Adrenal gland (tissue), 12 donors: Measurements from ENCODE around the gene SMYD1. TPM values are rescaled to one million over a fixed set of nuclear protein-coding genes. Genes with fewer than 3 reads are reported as not detected.

ENCODE experiments used
- DNase-seq, 7 donors: peaks; one replicate each; pipeline ENCODE4 v3.0.0-alpha.2; 2019 to 2020
- H3K27ac ChIP-seq, 5 donors: fragments of 200-600 bp; sonication (generic) in 4 of 5; 1 replicate in 3 of 5; 2 replicates in 2 of 5; pipeline versions ENCODE4 v1.5.1 to v1.8.0; 2016 to 2020; ENCODE audit warnings: mild to moderate bottlenecking in 1 of 5
- H3K27me3 ChIP-seq: fragments of 200-600 bp; 2 replicates; pipeline ENCODE4 v1.8.0; 2021
- H3K36me3 ChIP-seq, 2 donors: fragments of 200-600 bp; replicated peaks in 1 of 2; 1 replicate in 1 of 2; 2 replicates in 1 of 2; pipeline versions ENCODE4 v1.5.1 to v1.8.0; 2018 to 2022
- H3K4me1 ChIP-seq, 2 donors: fragments of 200-600 bp; replicated peaks in 1 of 2; 1 replicate in 1 of 2; 2 replicates in 1 of 2; pipeline versions ENCODE4 v1.5.1 to v1.8.0; 2018 to 2021
- H3K4me3 ChIP-seq, 4 donors: fragments of 200-600 bp; sonication (generic) in 3 of 4; one replicate each; pipeline ENCODE4 v1.5.1; 2016 to 2018
- H3K9me3 ChIP-seq, 3 donors: fragments of 200-600 bp; sonication (generic) in 1 of 3; replicated peaks in 1 of 3; 1 replicate in 2 of 3; 2 replicates in 1 of 3; pipeline versions ENCODE4 v1.5.1 to v1.8.0; 2016 to 2021
- POLR2A ChIP-seq, 2 donors: fragments of 450-650 bp; IDR thresholded peaks; one replicate each; pipeline ENCODE4 v1.6.1; 2017; ENCODE audit warnings: antibody characterized with exemption in 2 of 2, mild to moderate bottlenecking in 2 of 2, moderate library complexity in 1 of 2
- WGBS, 4 donors: extraction: QIAGEN DNeasy Blood & Tissue Kit in 2 of 4; methylation state at CpG; one replicate each; pipeline versions ENCODE4 v1.1.5 to v1.1.7; 2013 to 2017; 5-methylcytosine and 5-hydroxymethylcytosine counted together
- intact Hi-C, 2 donors: fragments of 100-400 bp; cut with DNase I; formaldehyde crosslinking; loops; one replicate each; pipeline versions ENCODE4 v1.14.1 to v1.15.0; 2022 to 2023
- polyA plus RNA-seq, 3 donors: library from polyadenylated mRNA; stranded (reverse); fragments of 200-250 nt in 2 of 3; fragments of 350-450 nt in 1 of 3; fragmentation: Illumina TruSeq in 1 of 3; extraction: RNeasy Lipid Tissue Mini Kit (QIAGEN cat#74804) in 1 of 3; gene quantifications; one replicate each; pipeline ENCODE4 v1.2.3, GENCODE V29; 2013 to 2014
- total RNA-seq, 9 donors: library from RNA; depleted of rRNA in 4 of 9; stranded (reverse); fragments of >200 nt in 4 of 9; fragments of 120-200 nt in 1 of 9; fragmentation: NEBNext Ultra II Directional in 1 of 9; extraction: Animal tissue kit (Norgen Biotek cat#: 25700) in 1 of 9; gene quantifications; one replicate each; pipeline versions ENCODE4 v1.1.0 to v1.2.4, GENCODE V29; 2013 to 2023
- TF ChIP-seq, protein P1 (sequence below), 6 experiments: fragments of 450-650 bp in 4 of 6; fragments of 200-600 bp in 2 of 6; sonication (generic) in 1 of 6; IDR thresholded peaks; 1 replicate in 5 of 6; 2 replicates in 1 of 6; pipeline versions ENCODE4 v1.5.1 to v1.8.0; 2016 to 2021; ENCODE audit warnings: antibody characterized with exemption in 6 of 6, mild to moderate bottlenecking in 2 of 6, moderate library complexity in 1 of 6
- donor health status: healthy with polysubstance abuse.
- donor health status: Bipolar disorder and iron deficiency.
- donor health status: DM: yes; HTN: yes; CAD: no.
- donor health status: DM: no; HTN: no; CAD: no.
- donor health status: DM: no; HTN: no; CAD: no.
- donor health status: DM: yes; HTN: yes; CAD: no.

SMYD1 gene
- total and polyA plus RNA-seq, 12 donors, result under 0.01 to 0.34 (median 0.07) TPM; not detected in 8

DNA sequence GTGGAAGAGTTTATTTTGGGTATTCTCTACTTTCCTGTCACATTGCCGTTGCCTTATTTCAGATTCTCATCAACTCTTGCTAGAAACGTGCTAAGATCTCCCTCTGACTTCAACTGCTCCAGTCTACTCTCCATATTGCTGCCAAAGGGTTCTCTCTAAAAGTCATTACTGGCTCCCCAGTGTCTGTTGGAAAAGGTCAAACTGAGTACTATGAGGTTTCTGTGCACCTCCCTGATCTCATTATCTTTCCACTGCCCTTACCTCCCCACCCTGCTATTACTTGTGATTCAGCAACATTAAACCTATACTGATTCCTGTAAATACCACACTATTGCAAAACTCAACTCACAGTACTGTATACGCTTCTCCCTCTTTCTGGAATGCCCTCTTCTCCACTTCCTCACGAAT lies 10.2 kb upstream of the SMYD1 start:
- 51 to 65% (median 58%) methylated on average over 4 of the region's 4 CpGs for WGBS, 4 donors
- Histone ChIP-seq H3K36me3 (no peaks in the 10 kb centered on the region), H3K27ac (no peak overlapping the region), H3K9me3 (no peaks in the 10 kb centered on the region), H3K4me3 (no peak overlapping the region), H3K4me1 (peaks cover 21 to 28% of the 10 kb centered on the region in 2 donors), H3K27me3 (no peaks in the 10 kb centered on the region)
- DNase-seq, result no peak
- intact Hi-C loops, result loop anchor here in 1 of 2 donors (5.0 kb wide), 1 partner anchor 105 kb away; no protein-coding TSS in a partner anchor
- TF ChIP-seq POLR2A (IDR thresholded peaks at IDR 0.05), result no peak
- TF ChIP-seq, protein P1, sequence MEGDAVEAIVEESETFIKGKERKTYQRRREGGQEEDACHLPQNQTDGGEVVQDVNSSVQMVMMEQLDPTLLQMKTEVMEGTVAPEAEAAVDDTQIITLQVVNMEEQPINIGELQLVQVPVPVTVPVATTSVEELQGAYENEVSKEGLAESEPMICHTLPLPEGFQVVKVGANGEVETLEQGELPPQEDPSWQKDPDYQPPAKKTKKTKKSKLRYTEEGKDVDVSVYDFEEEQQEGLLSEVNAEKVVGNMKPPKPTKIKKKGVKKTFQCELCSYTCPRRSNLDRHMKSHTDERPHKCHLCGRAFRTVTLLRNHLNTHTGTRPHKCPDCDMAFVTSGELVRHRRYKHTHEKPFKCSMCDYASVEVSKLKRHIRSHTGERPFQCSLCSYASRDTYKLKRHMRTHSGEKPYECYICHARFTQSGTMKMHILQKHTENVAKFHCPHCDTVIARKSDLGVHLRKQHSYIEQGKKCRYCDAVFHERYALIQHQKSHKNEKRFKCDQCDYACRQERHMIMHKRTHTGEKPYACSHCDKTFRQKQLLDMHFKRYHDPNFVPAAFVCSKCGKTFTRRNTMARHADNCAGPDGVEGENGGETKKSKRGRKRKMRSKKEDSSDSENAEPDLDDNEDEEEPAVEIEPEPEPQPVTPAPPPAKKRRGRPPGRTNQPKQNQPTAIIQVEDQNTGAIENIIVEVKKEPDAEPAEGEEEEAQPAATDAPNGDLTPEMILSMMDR (IDR thresholded peaks at IDR 0.05), result no peak

DNA sequence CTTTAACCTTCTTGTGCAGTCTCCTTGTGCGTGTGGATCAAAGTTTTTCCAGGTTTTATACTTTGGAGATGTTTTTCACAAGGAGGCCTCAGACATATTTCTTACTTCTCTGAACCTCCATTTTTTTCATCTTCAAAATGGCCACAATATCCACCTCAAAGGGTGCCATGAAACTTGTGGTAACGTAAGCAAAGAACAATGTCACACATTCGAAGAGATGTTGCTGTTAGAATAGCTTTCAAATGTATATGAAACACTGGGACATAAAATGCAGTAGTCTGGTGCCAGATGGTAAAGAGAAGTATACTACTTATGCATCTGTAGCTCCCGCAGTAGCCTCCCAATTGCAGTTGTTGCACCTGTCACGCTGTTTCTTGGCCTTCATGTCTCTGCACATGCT lies 9.4 kb upstream of the SMYD1 start:
- Histone ChIP-seq H3K4me1 (peaks cover 17 to 21% of the 10 kb centered on the region in 2 donors), H3K4me3 (no peak overlapping the region), H3K9me3 (no peaks in the 10 kb centered on the region), H3K27ac (no peak overlapping the region), H3K36me3 (no peaks in the 10 kb centered on the region), H3K27me3 (no peaks in the 10 kb centered on the region)
- intact Hi-C loops, result loop anchor here (2.0 to 5.0 kb wide), 2 partner anchors 104 to 105 kb away; no protein-coding TSS in a partner anchor
- WGBS, 4 donors, result 79 to 89% (median 84%) methylated on average over 5 of the region's 5 CpGs
- TF ChIP-seq POLR2A (IDR thresholded peaks at IDR 0.05), result no peak
- DNase-seq, result no peak

DNA sequence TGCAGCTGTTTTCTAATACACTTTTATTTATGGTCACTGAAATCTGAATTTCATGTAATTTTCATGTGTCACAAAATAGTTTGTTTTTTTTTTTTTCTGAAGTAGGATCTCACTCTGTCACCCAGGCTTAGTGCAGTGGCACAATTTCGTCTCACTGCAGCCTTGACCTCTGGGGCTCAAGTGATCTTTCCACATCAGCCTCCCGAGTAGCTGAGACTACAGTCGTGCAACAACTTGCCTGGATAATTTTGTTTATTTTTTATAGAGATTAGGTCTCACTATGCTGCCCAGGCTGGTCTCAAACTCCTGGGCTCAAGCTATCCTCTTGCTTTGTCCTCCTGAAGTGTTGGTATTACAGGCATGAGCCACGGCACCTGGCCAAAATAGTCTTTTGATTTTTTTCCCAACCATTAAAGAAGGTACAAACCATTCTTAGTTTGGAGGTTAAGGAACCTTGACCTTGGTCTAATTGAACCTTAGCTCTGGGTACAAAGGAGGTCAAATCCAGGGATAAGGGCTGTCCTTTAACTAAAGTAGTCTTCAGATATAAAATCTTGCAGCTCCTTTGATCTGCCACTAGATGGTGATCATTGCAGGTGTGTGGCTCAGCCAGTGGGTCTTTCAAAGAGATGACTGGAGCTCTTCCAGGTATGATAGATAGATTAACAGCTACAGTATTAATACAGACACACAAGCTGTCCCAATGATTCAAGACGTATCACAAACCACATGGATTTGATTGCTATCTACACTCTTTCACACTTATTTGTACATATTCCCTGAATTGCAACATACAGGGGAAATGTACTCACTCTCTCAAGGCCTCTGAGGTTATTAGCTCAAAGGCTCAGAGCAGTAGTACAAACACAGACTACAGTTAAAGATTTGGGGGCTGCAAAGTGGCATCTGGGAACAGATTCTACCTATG lies 7.4 kb upstream of the SMYD1 start:
- Histone ChIP-seq H3K4me1 (peaks cover 0 to 5% of the 10 kb centered on the region in 2 donors), H3K27me3 (no peaks in the 10 kb centered on the region), H3K9me3 (no peaks in the 10 kb centered on the region), H3K27ac (no peak overlapping the region), H3K36me3 (no peaks in the 10 kb centered on the region), H3K4me3 (no peak overlapping the region)
- peak in 1 of 7 donors; percentile 28 for DNase-seq
- 27 to 37% (median 30%) methylated on average over 5 of the region's 5 CpGs for WGBS, 4 donors
- no peak for TF ChIP-seq POLR2A (IDR thresholded peaks at IDR 0.05)
- TF ChIP-seq, protein P1 (IDR thresholded peaks at IDR 0.05), result peak; percentile 45 to 75 (median 68)
- intact Hi-C loops, result loop anchor here (2.0 to 5.0 kb wide), 2 partner anchors 102 to 103 kb away; no protein-coding TSS in a partner anchor

DNA sequence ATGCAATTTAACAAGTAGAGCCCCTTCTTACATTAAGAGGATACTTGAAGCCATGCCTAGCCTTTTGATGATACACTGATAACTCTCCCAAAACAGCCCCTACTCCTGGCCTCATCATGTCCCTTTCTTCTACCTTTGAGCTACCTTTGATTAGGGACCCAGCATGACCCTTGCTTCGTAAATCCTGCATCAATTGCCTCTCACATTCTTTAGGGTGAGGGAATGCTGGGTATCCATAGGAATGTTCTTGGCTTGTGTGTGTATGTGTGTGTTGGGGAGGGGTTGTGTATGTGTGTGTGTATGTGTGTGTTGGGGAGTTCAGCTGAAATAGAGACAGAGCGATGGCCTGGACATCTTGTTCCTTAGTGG lies 6.7 kb upstream of the SMYD1 start:
- TF ChIP-seq, protein P1 (IDR thresholded peaks at IDR 0.05), result no peak
- TF ChIP-seq POLR2A (IDR thresholded peaks at IDR 0.05), result no peak
- Histone ChIP-seq H3K9me3 (no peaks in the 10 kb centered on the region), H3K27me3 (no peaks in the 10 kb centered on the region), H3K27ac (no peak overlapping the region), H3K4me3 (no peak overlapping the region), H3K36me3 (no peaks in the 10 kb centered on the region), H3K4me1 (peaks cover 0 to 4% of the 10 kb centered on the region in 2 donors)
- DNase-seq, result no peak
- intact Hi-C loops, result no loop called here
- WGBS, 4 donors, result 58 to 76% (median 72%) methylated on average over 2 of the region's 2 CpGs
